K562 (cell line): ENCODE data around the gene TRIM13. TPM values are rescaled to one million over a fixed set of nuclear protein-coding genes. Genes with fewer than 3 reads are reported as not detected.

ENCODE experiments used
- BCL6 ChIP-seq: fragments of 250-450 bp; sonication (Bioruptor Pico); IDR thresholded peaks from 2 replicates; pipeline ENCODE4 v1.4.0; 2020
- CBFA2T2 ChIP-seq: fragments of 450-650 bp; conservative IDR thresholded peaks from 2 replicates; pipeline ENCODE4 v1.6.1; 2017; ENCODE audit warnings: mild to moderate bottlenecking
- DMBX1 ChIP-seq: fragments of 250-450 bp; sonication (Bioruptor Pico); IDR thresholded peaks from 2 replicates; pipeline ENCODE4 v1.8.0; 2022; ENCODE audit warnings: inconsistent platforms, mild to moderate bottlenecking, moderate library complexity, borderline replicate concordance
- KDM1A ChIP-seq, 2 experiments: fragments of 450-650 bp; IDR thresholded peaks; 2 replicates each; pipeline ENCODE4 v1.6.1; 2016; ENCODE audit warnings: mild to moderate bottlenecking in 2 of 2
- RFX1 ChIP-seq: fragments of 450-650 bp; IDR thresholded peaks from 2 replicates; pipeline ENCODE4 v1.6.1; 2016; ENCODE audit warnings: mild to moderate bottlenecking, moderate library complexity
- TCF3 ChIP-seq: sonication (generic); formaldehyde crosslinking; IDR thresholded peaks from 2 replicates; pipeline ENCODE4 v1.4.0; 2020; ENCODE audit warnings: mild to moderate bottlenecking, missing genetic modification reagents
- YY1 ChIP-seq, 3 experiments: IDR thresholded peaks; 2 replicates each; pipeline ENCODE4 v1.6.1; 2011; ENCODE audit warnings: low read length in 2 of 3, mild to moderate bottlenecking in 2 of 3, moderate library complexity in 2 of 3, borderline replicate concordance in 1 of 3, control low read depth in 1 of 3, low read depth in 1 of 3; ENCODE audit not compliant: insufficient read depth in 3 of 3, insufficient replicate concordance in 2 of 3, control insufficient read depth in 1 of 3, insufficient read length in 1 of 3; ENCODE audit errors: extremely low read depth in 1 of 3
- polyA plus RNA-seq, 8 experiments: library from polyadenylated mRNA; depleted of rRNA in 4 of 8; stranded (reverse) in 5 of 8; unstranded in 3 of 8; fragments of >200 nt; fragmentation: Nextera tagmentation in 2 of 8; fragmentation: Illumina TruSeq in 1 of 8; extraction: Ambion mirVana in 2 of 8; extraction: Trizol in 1 of 8; gene quantifications; 2 replicates each; pipeline versions ENCODE4 v1.2.1 to v1.2.3, GENCODE V29; 2011 to 2014; ENCODE audit warnings: inconsistent platforms in 1 of 8, missing spikeins in 1 of 8
- total RNA-seq, 7 experiments: library from RNA; depleted of rRNA in 6 of 7; stranded (reverse); fragments of >200 nt in 6 of 7; fragmentation: Illumina TruSeq in 2 of 7; extraction: Trizol in 2 of 7; gene quantifications; 2 replicates each; pipeline versions ENCODE4 v1.2.1 to v1.2.3, GENCODE V29; 2011 to 2021; ENCODE audit warnings: low replicate concordance in 1 of 7
- TF ChIP-seq, protein P1 (sequence below): fragments of 450-650 bp; IDR thresholded peaks from 2 replicates; pipeline ENCODE4 v1.6.1; 2016; ENCODE audit warnings: mild to moderate bottlenecking, moderate library complexity
- TF ChIP-seq, protein P2 (sequence below): fragments of 450-650 bp; IDR thresholded peaks from 2 replicates; pipeline ENCODE4 v1.6.1; 2016; ENCODE audit warnings: low read depth, mild to moderate bottlenecking, moderate library complexity
- TF ChIP-seq, protein P3 (sequence below): sonication (generic); IDR thresholded peaks from 2 replicates; pipeline ENCODE4 v1.6.1; 2016

Gene TRIM13
- total and polyA plus RNA-seq, 9 of the 15 experiments (the other 6 are each of a cell fraction or from before 2014, with no cell fraction given): 12.1 to 30.6 (median 17.8) TPM

DNA sequence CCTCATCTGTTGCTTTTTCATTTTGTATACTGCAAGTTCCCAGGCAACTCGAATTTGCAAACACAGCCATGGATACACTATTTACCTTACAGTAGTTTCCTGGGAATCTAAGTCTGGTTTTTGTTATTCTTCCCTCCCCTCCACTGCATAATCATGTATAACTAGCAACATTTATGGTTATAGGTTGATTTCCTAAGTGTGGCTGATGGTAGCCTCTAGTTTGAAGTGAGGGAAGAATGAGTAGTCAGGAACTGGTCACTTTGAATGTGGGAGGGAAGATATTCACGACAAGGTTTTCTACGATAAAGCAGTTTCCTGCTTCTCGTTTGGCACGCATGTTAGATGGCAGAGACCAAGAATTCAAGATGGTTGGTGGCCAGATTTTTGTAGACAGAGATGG lies 18.4 kb downstream of the TRIM13 start, which contains the start of gene KCNRG (continued):
- TF ChIP-seq, protein P1, sequence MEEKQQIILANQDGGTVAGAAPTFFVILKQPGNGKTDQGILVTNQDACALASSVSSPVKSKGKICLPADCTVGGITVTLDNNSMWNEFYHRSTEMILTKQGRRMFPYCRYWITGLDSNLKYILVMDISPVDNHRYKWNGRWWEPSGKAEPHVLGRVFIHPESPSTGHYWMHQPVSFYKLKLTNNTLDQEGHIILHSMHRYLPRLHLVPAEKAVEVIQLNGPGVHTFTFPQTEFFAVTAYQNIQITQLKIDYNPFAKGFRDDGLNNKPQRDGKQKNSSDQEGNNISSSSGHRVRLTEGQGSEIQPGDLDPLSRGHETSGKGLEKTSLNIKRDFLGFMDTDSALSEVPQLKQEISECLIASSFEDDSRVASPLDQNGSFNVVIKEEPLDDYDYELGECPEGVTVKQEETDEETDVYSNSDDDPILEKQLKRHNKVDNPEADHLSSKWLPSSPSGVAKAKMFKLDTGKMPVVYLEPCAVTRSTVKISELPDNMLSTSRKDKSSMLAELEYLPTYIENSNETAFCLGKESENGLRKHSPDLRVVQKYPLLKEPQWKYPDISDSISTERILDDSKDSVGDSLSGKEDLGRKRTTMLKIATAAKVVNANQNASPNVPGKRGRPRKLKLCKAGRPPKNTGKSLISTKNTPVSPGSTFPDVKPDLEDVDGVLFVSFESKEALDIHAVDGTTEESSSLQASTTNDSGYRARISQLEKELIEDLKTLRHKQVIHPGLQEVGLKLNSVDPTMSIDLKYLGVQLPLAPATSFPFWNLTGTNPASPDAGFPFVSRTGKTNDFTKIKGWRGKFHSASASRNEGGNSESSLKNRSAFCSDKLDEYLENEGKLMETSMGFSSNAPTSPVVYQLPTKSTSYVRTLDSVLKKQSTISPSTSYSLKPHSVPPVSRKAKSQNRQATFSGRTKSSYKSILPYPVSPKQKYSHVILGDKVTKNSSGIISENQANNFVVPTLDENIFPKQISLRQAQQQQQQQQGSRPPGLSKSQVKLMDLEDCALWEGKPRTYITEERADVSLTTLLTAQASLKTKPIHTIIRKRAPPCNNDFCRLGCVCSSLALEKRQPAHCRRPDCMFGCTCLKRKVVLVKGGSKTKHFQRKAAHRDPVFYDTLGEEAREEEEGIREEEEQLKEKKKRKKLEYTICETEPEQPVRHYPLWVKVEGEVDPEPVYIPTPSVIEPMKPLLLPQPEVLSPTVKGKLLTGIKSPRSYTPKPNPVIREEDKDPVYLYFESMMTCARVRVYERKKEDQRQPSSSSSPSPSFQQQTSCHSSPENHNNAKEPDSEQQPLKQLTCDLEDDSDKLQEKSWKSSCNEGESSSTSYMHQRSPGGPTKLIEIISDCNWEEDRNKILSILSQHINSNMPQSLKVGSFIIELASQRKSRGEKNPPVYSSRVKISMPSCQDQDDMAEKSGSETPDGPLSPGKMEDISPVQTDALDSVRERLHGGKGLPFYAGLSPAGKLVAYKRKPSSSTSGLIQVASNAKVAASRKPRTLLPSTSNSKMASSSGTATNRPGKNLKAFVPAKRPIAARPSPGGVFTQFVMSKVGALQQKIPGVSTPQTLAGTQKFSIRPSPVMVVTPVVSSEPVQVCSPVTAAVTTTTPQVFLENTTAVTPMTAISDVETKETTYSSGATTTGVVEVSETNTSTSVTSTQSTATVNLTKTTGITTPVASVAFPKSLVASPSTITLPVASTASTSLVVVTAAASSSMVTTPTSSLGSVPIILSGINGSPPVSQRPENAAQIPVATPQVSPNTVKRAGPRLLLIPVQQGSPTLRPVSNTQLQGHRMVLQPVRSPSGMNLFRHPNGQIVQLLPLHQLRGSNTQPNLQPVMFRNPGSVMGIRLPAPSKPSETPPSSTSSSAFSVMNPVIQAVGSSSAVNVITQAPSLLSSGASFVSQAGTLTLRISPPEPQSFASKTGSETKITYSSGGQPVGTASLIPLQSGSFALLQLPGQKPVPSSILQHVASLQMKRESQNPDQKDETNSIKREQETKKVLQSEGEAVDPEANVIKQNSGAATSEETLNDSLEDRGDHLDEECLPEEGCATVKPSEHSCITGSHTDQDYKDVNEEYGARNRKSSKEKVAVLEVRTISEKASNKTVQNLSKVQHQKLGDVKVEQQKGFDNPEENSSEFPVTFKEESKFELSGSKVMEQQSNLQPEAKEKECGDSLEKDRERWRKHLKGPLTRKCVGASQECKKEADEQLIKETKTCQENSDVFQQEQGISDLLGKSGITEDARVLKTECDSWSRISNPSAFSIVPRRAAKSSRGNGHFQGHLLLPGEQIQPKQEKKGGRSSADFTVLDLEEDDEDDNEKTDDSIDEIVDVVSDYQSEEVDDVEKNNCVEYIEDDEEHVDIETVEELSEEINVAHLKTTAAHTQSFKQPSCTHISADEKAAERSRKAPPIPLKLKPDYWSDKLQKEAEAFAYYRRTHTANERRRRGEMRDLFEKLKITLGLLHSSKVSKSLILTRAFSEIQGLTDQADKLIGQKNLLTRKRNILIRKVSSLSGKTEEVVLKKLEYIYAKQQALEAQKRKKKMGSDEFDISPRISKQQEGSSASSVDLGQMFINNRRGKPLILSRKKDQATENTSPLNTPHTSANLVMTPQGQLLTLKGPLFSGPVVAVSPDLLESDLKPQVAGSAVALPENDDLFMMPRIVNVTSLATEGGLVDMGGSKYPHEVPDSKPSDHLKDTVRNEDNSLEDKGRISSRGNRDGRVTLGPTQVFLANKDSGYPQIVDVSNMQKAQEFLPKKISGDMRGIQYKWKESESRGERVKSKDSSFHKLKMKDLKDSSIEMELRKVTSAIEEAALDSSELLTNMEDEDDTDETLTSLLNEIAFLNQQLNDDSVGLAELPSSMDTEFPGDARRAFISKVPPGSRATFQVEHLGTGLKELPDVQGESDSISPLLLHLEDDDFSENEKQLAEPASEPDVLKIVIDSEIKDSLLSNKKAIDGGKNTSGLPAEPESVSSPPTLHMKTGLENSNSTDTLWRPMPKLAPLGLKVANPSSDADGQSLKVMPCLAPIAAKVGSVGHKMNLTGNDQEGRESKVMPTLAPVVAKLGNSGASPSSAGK: no peak
- TF ChIP-seq, protein P2, sequence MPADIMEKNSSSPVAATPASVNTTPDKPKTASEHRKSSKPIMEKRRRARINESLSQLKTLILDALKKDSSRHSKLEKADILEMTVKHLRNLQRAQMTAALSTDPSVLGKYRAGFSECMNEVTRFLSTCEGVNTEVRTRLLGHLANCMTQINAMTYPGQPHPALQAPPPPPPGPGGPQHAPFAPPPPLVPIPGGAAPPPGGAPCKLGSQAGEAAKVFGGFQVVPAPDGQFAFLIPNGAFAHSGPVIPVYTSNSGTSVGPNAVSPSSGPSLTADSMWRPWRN: no peak
- peak; percentile 9; the same call in 1 of the 2 replicates for TF ChIP-seq RFX1
- TF ChIP-seq CBFA2T2: 0 out of 2 replicates have a peak, but pooled peaks have one; percentile 11
- TF ChIP-seq BCL6 (CRISPR knock-in tag): no peak
- TF ChIP-seq DMBX1: no peak
- TF ChIP-seq KDM1A (IDR thresholded peaks at IDR 0.05): peak; percentile 40 to 59; a peak in 2 of 4 replicates
- TF ChIP-seq, protein P3, sequence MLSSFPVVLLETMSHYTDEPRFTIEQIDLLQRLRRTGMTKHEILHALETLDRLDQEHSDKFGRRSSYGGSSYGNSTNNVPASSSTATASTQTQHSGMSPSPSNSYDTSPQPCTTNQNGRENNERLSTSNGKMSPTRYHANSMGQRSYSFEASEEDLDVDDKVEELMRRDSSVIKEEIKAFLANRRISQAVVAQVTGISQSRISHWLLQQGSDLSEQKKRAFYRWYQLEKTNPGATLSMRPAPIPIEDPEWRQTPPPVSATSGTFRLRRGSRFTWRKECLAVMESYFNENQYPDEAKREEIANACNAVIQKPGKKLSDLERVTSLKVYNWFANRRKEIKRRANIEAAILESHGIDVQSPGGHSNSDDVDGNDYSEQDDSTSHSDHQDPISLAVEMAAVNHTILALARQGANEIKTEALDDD: peak; percentile 85
- peak; percentile 51; the same call in 1 of the 2 replicates for TF ChIP-seq TCF3
- TF ChIP-seq YY1 (IDR thresholded peaks at IDR 0.05; ENCODE audit: borderline replicate concordance in 1 of 3, control insufficient read depth in 1 of 3, extremely low read depth in 1 of 3, insufficient read depth in 3 of 3, insufficient read length in 1 of 3, insufficient replicate concordance in 2 of 3, low read depth in 1 of 3, low read length in 2 of 3): peak in 1 of 3 experiments; percentile 22
